Measurements from ENCODE around the gene DSG3.

- TF ChIP-seq, protein P1, sequence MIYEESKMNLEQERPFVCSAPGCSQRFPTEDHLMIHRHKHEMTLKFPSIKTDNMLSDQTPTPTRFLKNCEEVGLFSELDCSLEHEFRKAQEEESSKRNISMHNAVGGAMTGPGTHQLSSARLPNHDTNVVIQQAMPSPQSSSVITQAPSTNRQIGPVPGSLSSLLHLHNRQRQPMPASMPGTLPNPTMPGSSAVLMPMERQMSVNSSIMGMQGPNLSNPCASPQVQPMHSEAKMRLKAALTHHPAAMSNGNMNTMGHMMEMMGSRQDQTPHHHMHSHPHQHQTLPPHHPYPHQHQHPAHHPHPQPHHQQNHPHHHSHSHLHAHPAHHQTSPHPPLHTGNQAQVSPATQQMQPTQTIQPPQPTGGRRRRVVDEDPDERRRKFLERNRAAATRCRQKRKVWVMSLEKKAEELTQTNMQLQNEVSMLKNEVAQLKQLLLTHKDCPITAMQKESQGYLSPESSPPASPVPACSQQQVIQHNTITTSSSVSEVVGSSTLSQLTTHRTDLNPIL (CRISPR knock-in tag; IDR thresholded peaks at IDR 0.05; ENCODE audit: low read depth): no peak
- TF ChIP-seq ZFP3 (CRISPR knock-in tag; IDR thresholded peaks at IDR 0.05): no peak
These were observed 34.5 kb downstream of the DSG3 start for GRCh38 chr18:31482051-31482450.

Measured in SK-N-SH treated with all-trans-retinoic acid at 6 μM for 48 hours (cell line).